Caco-2 (cell line): ENCODE data around the gene MGAM2. TPM values are rescaled to one million over a fixed set of nuclear protein-coding genes. Genes with fewer than 3 reads are reported as not detected.

Source experiments
- BruUV-seq: library from RNA; stranded (reverse); fragments of 400-500 nt; replicated peaks from 2 replicates; lab custom pipeline; 2021; lab: Mats Ljungman, UMichigan
- CTCF ChIA-PET: fragments of 300-600 bp; sonication (Branson Sonifier 250); formaldehyde crosslinking; loops from one replicate; lab custom pipeline; 2022; ENCODE audit warnings: antibody characterized with exemption; lab: Charles Lee
- POLR2A ChIA-PET: fragments of 300-600 bp; sonication (Branson Sonifier 250); formaldehyde crosslinking; loops from one replicate; lab custom pipeline; 2022; ENCODE audit warnings: antibody characterized with exemption; lab: Charles Lee
- DNase-seq, 2 experiments: peaks; one replicate each; pipeline versions ENCODE4 v3.0.0 to v3.0.0-alpha.2; 2020 to 2022
- H3K27me3 ChIP-seq: replicated peaks from 2 replicates; pipeline ENCODE4 v1.6.0; 2011; ENCODE audit warnings: low read length; ENCODE audit not compliant: control insufficient read depth, insufficient read depth
- H3K36me3 ChIP-seq: 2 replicates; pipeline ENCODE4 v1.5.1; 2011; ENCODE audit warnings: low read length; ENCODE audit not compliant: control insufficient read depth, insufficient read depth
- H3K4me1 ChIP-seq: fragments of 250-450 bp; sonication (Bioruptor Pico); 2 replicates; pipeline ENCODE4 v1.5.1; 2020; ENCODE audit warnings: mild to moderate bottlenecking
- H3K4me3 ChIP-seq: 2 replicates; pipeline ENCODE4 v1.5.1; 2011; ENCODE audit warnings: low read depth, mild to moderate bottlenecking, control low read depth, low read length
- H3K9me3 ChIP-seq: fragments of 250-450 bp; sonication (Bioruptor Pico); 2 replicates; pipeline ENCODE4 v1.5.1; 2020; ENCODE audit warnings: mild to moderate bottlenecking, moderate library complexity
- H3K27ac Mint-ChIP-seq: one replicate; pipeline ENCODE4 v1.8.0; 2022; ENCODE audit warnings: mixed read lengths; ENCODE audit not compliant: unreplicated experiment
- H3K27me3 Mint-ChIP-seq: one replicate; pipeline ENCODE4 v1.8.0; 2022; ENCODE audit warnings: mixed read lengths; ENCODE audit not compliant: insufficient read depth, unreplicated experiment
- H3K36me3 Mint-ChIP-seq: one replicate; pipeline ENCODE4 v1.8.0; 2022; ENCODE audit warnings: mild to moderate bottlenecking, mixed read lengths; ENCODE audit not compliant: insufficient read depth, unreplicated experiment
- H3K4me1 Mint-ChIP-seq: one replicate; pipeline ENCODE4 v1.8.0; 2022; ENCODE audit warnings: low read depth, mixed read lengths; ENCODE audit not compliant: unreplicated experiment
- H3K4me3 Mint-ChIP-seq: one replicate; pipeline ENCODE4 v1.8.0; 2022; ENCODE audit warnings: mild to moderate bottlenecking, moderate library complexity, mixed read lengths; ENCODE audit not compliant: unreplicated experiment
- H3K9me3 Mint-ChIP-seq: one replicate; pipeline ENCODE4 v1.8.0; 2022; ENCODE audit warnings: mixed read lengths; ENCODE audit not compliant: unreplicated experiment
- intact Hi-C: fragments of 100-400 bp; cut with micrococcal nuclease; formaldehyde crosslinking; loops from one replicate; pipeline ENCODE4 v1.10.0; 2022; ENCODE audit not compliant: unreplicated experiment
- total RNA-seq: library from RNA; stranded (reverse); gene quantifications from 2 replicates; pipeline ENCODE4 v1.2.3, GENCODE V29; 2022
- TF ChIP-seq, protein P1 (sequence below), 2 experiments: fragments of 200-600 bp in 1 of 2; IDR thresholded peaks; 1 replicate in 1 of 2; 2 replicates in 1 of 2; pipeline versions ENCODE4 v1.5.1 to v1.8.0; 2011 to 2022; ENCODE audit warnings: antibody characterized with exemption in 1 of 2, control low read depth in 1 of 2, inconsistent platforms in 1 of 2, low read depth in 1 of 2, low read length in 1 of 2, mild to moderate bottlenecking in 1 of 2, moderate library complexity in 1 of 2; ENCODE audit not compliant: insufficient read depth in 1 of 2, severe bottlenecking in 1 of 2, unreplicated experiment in 1 of 2

MGAM2 gene
- total RNA-seq, 1 experiment from 2014 or later: 0.70 TPM

DNA sequence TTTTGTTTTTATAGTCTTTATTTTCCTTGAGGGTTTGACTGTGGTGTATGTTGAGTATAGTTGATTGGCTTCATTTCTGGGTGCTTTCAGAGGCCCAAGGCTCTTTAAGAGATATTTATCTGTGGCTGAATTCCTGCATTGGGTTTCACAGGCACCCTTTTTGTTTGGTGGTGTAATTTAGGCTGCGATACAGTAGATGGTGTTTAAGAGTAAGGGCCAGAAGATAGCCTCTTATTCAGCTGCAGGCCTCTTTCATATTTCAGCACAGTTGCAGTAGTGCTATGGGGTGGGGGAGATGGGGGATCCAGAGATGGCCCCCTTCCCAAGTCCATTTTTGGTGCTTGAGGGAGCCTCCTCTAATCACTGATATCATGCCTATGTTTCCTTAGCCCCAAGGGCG lies 69.7 kb downstream of the MGAM2 start:
- TF ChIP-seq, protein P1, sequence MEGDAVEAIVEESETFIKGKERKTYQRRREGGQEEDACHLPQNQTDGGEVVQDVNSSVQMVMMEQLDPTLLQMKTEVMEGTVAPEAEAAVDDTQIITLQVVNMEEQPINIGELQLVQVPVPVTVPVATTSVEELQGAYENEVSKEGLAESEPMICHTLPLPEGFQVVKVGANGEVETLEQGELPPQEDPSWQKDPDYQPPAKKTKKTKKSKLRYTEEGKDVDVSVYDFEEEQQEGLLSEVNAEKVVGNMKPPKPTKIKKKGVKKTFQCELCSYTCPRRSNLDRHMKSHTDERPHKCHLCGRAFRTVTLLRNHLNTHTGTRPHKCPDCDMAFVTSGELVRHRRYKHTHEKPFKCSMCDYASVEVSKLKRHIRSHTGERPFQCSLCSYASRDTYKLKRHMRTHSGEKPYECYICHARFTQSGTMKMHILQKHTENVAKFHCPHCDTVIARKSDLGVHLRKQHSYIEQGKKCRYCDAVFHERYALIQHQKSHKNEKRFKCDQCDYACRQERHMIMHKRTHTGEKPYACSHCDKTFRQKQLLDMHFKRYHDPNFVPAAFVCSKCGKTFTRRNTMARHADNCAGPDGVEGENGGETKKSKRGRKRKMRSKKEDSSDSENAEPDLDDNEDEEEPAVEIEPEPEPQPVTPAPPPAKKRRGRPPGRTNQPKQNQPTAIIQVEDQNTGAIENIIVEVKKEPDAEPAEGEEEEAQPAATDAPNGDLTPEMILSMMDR (IDR thresholded peaks at IDR 0.05; ENCODE audit: insufficient read depth in 1 of 2, low read depth in 1 of 2, low read length in 1 of 2, severe bottlenecking in 1 of 2, unreplicated experiment in 1 of 2): no peak
- intact Hi-C loops: no loop called here
- no TSS peak for BruUV-seq
- Histone ChIP-seq H3K27me3 (no peaks in the 10 kb centered on the region), H3K4me3 (no peak overlapping the region), H3K9me3 (no peaks in the 10 kb centered on the region), H3K4me1 (no peaks in the 10 kb centered on the region), H3K36me3 (no peaks in the 10 kb centered on the region)
- Mint-ChIP-seq H3K4me3 (no peak overlapping the region), H3K27ac (no peak overlapping the region), H3K4me1 (no peaks in the 10 kb centered on the region), H3K9me3 (no peaks in the 10 kb centered on the region), H3K27me3 (no peaks in the 10 kb centered on the region), H3K36me3 (no peaks in the 10 kb centered on the region)
- no peak for DNase-seq
- POLR2A ChIA-PET: no interaction called here
- CTCF ChIA-PET: interaction anchor here (0.6 to 1.6 kb wide), 2 partner anchors 205 to 207 kb away, joined by 4 to 9 read pairs; no protein-coding TSS in a partner anchor

DNA sequence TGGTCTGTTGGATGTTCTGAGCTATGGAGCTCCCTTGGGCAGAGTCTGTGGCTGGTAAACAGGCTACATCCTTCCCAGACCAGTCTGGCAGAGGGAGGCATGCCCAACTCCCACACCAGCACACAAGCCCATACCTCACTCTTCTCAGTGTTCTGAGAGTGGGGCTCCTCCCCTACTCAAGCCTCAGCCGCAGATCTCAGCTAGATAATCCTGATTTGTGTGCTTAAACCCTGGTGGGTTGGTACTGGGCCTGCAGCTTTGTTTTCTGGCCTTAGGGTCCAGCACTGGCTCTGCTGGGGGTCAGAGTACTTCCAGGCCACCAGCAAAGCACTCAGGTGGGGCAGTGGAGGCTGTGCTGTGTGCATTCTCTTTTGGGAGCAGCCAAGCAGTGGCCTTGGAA lies 70.4 kb downstream of the MGAM2 start:
- H3K4me3 Mint-ChIP-seq: no peak overlapping the region
- no peaks in the 10 kb centered on the region for H3K9me3 Mint-ChIP-seq
- no peaks in the 10 kb centered on the region for H3K36me3 Mint-ChIP-seq
- H3K36me3 ChIP-seq: no peaks in the 10 kb centered on the region
- no peaks in the 10 kb centered on the region for H3K9me3 ChIP-seq
- no peaks in the 10 kb centered on the region for H3K27me3 ChIP-seq
- DNase-seq: no peak
- no peak overlapping the region for H3K4me3 ChIP-seq
- ChIA-PET CTCF (interaction anchor here (0.6 to 1.6 kb wide), 2 partner anchors 205 to 207 kb away, joined by 4 to 9 read pairs; no protein-coding TSS in a partner anchor), POLR2A (no interaction called here)
- no TSS peak for BruUV-seq
- no peaks in the 10 kb centered on the region for H3K4me1 ChIP-seq
- TF ChIP-seq, protein P1 (IDR thresholded peaks at IDR 0.05; ENCODE audit: insufficient read depth in 1 of 2, low read depth in 1 of 2, low read length in 1 of 2, severe bottlenecking in 1 of 2, unreplicated experiment in 1 of 2): no peak
- no peak overlapping the region for H3K27ac Mint-ChIP-seq
- intact Hi-C loops: no loop called here
- no peaks in the 10 kb centered on the region for H3K4me1 Mint-ChIP-seq
- H3K27me3 Mint-ChIP-seq: no peaks in the 10 kb centered on the region

DNA sequence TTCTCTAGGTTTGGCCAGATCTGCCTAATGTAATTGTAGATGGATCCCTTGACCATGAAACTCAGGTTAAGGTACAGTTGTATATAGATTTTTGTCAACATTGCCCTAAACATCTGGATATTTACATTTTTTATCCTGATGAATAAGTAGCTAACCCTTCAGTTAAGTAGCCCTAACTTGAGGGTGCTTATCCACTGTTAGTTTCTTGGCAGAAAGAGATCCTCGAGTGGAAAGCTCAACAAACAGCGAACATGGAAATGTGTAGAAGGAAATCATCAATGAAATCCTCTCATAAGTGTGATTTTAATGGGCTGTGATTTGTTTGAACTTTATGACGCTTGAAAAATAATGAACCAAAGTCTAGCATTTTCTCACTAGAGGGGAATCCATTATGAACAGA lies 73.6 kb downstream of the MGAM2 start:
- no peak for DNase-seq
- Histone ChIP-seq H3K4me1 (no peaks in the 10 kb centered on the region), H3K36me3 (no peaks in the 10 kb centered on the region), H3K9me3 (no peaks in the 10 kb centered on the region), H3K27me3 (no peaks in the 10 kb centered on the region), H3K4me3 (no peak overlapping the region)
- TF ChIP-seq, protein P1 (IDR thresholded peaks at IDR 0.05; ENCODE audit: insufficient read depth in 1 of 2, low read depth in 1 of 2, low read length in 1 of 2, severe bottlenecking in 1 of 2, unreplicated experiment in 1 of 2): no peak
- Mint-ChIP-seq H3K9me3 (no peaks in the 10 kb centered on the region), H3K27ac (no peak overlapping the region), H3K36me3 (no peaks in the 10 kb centered on the region), H3K4me3 (no peak overlapping the region), H3K27me3 (no peaks in the 10 kb centered on the region), H3K4me1 (no peaks in the 10 kb centered on the region)
- CTCF ChIA-PET: interaction anchor here (0.7 kb wide), 1 partner anchor 87 kb away, joined by 3 read pairs; no protein-coding TSS in a partner anchor
- POLR2A ChIA-PET: no interaction called here
- intact Hi-C loops: loop anchor here (5.0 kb wide), 1 partner anchor 448 kb away; the partner anchor contains the start of gene SSBP1
- no TSS peak for BruUV-seq
